GM21423 (cell line): ENCODE measurements around the gene DOCK4.

Experiments
- ATAC-seq: cut with Tn5 transposase; IDR thresholded peaks from one replicate; pipeline ENCODE4 v1.9.1; 2021; ENCODE audit warnings: mild to moderate bottlenecking, moderate library complexity; ENCODE audit not compliant: unreplicated experiment

The DOCK4 gene

DNA sequence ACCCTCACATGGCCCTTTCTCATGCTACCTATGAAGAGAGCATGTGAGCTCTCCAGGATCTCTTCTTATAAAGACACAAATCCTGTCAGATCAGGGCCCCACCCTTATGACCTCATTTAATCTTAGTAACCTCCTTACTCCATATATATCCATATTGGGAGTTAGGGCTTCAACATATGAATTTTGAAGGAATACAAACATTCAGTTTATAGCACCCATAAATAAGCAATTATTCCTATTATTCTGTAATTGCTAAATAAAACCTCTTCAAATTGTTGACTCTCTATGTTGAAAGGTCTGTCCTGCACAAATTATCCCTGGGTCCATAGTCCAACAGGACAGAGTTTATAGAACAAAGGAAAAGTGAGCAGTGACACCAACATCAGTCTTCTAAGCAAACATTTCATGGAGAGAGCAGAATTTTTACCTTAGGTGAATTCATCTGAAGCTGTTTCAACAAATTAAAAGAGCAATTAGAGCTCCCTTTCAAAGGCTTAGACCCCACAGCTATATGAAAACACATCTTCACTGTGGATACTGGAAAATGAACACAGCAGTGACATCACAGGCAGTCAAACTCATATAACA lies 12.2 kb downstream of the DOCK4 start:
- no peak for ATAC-seq

DNA sequence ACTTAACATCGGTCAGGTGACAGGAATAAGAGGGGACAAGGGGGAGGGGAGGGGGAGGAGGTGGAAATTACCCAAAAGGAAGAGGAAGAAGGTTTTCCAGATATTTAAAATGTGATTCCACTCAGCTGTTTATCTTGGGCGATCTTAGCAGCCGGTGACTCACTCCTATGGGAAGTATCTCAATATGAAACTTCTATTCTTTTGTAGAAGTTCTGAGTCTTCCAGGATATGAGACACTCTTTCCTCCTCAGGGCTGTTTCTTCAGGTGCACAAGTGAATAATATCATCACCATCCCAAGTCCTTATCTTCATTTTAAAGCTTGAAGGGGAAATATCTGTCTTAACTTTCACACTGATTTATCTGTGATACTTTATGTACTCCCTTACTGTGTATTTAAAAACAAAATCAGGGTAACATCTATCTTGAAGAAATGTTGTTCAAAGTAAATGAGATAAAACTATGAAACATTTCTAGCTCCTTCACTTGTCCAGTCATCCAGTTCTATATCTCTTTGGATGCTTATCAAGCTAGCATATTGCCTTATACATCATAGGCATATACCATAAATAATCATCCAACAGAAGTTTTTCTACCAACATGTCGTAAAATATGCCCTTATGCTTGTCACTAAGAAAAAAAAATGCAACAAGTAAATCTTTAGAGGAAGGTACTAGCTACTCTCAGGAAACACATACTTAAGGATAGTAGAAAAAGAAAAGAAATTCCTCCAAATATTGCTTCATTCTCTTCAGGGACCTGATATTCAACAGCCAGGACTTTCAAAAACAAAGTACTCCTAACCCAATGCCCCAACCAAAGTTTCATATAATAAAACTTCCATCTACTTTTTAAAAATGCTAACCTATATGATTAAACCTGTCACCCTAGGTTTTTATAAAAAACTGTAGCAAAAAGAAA lies 13.7 kb downstream of the DOCK4 start:
- no peak for ATAC-seq

DNA sequence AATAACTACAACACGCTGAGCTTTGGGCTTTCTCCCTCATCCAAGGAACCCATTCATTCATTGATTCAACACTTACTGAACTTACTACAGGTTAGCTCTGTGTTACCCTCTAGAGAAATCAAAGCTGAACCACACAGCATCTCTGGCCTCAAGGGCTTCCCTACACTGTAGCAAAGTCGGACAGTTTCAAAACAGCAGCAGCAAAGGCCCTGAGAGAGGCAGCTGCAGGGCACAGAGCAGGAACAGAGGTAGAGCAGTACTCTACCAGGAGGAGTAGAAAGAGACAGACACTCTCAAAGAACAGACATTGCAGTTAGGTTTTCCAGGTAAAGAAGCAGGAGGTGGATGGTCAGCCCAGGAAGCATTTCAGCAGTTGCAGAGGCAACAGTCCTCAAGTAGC lies 16.1 kb downstream of the DOCK4 start:
- no peak for ATAC-seq

DNA sequence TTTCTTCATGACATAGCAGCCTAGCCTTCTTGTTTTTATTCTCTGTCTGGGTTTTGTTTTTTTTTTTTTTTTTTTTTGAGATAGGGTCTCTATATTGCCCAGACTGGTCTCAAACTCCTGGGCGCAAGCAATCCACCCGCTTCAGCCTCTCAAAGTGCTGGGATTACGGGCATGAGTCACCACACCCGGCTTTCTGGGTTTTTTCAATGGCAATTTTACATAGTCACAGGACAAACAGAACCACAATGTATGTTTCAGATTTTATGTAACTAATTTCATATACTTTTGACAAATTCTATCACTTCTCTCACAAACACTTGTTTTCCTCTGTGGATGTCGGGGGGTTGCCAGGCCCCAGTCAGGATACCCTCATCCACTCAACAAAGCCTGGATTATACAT lies 16.5 kb downstream of the DOCK4 start:
- ATAC-seq: no peak

DNA sequence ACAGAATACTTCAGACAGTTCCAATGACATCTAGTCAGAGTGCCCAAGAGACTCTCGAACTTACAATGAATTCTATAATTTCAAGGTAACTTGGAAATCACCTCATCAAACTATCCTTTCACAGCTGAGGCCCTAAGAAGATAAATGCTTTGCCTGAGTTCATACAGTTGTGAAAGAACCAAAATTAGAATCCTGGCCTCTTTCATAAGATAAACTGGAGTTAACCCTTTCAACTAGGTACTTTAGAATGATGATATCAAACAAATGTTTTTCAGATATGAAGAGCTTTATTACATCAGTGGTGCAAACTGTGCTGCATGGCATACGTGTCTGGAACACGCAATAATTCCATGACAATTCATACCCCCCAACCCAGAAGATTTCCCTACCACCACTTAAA lies 17.9 kb downstream of the DOCK4 start:
- no peak for ATAC-seq

DNA sequence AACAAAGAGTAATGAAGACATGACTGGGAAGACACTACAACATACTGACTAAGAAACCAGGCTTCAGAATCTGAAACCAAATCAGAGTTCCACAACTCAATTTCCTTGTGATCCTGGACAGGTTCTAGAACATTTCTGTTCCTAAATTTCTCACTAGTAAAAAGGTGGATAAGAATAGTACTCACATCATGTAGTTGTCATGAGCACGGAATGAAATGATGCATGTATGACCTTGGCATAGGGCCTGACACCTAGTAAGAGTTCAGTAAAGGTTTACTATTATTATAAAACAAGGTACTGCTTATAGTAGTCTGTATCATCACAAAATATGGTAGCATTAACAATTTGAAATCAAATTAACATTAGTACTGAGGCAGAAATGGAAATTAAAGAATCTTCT lies 19.9 kb downstream of the DOCK4 start:
- ATAC-seq: no peak

DNA sequence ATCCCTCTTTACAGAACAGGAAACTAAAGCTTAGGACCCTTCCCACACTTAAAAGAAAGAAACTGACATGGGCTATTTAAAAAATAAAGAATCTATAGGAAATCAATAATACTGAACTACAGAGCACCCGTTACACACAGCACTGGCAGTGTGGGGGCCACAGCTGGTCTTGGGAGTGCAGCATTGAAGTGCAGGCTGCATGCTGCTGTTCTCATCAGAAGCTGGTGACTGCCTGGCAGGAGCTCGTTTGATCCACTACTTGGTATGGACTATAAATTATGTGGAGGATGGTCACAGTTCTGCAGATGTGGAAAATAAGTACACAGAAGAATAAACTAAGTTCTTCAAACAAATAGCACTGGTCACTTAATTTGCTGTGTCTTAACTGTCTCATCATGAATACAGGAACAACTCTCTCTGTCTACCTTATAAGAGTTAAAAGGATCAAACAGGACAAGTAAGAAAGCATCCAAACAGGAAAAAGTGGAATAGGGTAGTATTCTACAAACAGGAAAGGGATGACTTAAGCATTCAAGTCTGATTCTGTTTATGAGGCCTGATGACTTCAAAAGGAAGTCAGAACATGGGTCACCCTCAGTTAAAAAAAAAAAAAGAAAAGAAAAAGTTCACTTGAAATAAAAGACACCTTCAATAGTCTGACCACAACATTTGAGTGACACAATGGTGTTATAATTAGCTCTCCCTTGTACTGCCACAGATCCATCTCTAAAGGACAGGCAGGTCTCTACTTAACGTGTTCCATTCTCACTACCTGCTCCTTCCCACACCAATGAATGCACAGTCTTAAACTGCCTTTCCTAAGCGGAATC lies 21.0 kb downstream of the DOCK4 start:
- ATAC-seq: no peak

DNA sequence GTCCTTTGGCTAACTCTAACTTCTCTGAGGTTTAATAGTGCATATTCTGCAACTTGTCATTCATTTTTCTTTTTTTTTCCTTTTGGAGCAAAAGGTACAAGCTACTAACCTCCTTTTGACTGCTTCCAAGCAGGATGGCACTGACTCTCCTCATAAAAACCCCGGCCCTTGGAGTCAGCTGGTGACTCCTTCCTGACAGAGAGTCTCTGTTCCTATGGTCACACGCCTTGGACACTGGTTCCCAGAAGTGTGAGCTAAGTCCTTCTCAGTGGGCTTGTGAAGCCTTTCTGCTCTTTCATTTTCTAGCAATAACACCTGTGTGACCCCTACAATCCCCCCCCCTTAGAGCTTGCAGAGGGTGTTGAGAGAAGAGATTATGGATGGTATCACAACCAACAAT lies 21.7 kb downstream of the DOCK4 start:
- no peak for ATAC-seq

DNA sequence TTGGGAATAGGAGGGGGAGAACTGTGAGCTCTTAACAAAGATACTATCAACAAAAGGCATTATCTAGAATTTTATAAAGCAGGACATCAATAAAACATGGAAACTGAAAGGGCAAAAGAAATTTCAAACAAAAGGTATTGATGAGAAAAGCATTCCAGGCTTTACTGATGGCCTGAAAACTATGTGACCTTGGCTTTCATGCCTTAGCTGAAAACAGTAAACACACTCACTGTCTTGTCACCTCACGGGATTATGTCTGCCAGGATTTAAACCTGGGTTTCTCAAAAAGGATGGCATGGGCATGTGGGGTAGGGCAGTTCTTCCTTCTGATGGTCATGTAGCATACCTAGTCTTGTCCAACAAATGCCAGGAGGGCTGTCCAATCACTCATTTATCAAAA lies 22.9 kb downstream of the DOCK4 start:
- ATAC-seq: no peak

DNA sequence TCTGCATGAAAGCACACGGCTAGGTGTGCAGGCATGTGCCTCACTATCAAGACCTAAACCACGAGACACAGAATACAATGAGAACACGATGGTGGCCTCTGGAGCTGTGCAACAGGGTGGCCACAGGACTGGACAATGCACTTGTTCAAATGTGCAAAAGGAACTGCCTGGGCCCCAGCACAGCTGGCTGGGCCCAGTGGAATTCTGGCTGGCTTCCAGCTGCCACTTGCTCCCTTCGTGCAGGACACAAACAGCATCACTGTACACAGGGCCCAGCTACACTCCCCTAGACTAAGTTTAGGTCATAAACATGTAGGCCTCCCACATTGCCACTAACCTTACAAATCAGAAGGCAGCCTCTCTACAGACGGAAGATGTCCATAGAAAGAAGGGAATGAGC lies 23.4 kb downstream of the DOCK4 start:
- no peak for ATAC-seq

DNA sequence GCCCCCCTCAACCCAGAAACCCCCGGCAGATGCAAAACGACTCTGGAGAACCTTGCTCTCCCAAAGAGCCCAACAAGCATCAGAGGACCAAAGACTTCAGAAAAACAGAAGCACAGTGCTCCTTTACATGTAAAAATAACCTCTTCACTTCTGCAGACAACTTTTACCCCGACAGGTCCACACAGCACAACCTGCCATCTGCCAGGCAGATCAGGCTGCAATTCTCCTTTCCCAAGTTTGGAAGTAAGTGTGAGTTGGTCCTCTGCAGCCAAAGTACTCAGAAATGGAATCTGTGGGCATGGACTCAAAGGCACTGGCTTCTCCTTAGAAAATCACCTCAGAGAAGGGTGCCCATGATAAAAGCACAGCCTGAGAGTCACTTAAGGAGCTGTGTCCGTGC lies 26.0 kb downstream of the DOCK4 start:
- ATAC-seq: no peak

DNA sequence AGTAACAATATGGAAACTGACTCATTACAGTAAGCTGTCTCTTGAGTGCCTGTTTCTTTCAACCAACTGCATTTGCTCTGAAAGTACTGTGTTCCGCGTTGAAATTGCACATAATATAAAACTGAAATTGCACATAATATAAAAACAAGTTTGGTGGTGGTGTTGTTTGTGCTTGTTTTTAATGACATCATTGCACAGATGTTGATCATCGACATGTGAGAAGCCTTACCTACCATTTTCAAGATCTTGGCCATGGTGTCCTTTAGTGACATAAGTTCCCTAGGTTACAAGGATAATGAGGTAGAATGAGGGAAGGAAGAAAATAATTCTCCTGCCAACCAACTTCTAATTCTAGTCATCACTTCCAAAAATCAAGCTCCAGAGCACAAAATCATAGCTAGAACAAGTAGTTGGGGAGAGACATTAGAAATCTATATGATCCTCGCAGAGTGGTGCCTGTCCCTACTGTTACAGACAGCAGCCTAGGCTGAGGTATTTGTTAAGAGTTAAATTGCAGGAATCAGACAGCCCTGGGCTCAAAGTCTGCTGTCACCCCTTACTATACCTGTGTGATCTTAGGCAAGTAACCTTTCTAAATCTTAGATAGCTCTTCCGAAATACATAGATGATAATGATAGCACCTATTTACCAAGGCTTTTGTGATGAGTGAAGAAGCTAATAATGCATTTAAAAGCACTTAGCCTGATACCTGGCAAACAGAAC lies 29.3 kb downstream of the DOCK4 start:
- no peak for ATAC-seq

DNA sequence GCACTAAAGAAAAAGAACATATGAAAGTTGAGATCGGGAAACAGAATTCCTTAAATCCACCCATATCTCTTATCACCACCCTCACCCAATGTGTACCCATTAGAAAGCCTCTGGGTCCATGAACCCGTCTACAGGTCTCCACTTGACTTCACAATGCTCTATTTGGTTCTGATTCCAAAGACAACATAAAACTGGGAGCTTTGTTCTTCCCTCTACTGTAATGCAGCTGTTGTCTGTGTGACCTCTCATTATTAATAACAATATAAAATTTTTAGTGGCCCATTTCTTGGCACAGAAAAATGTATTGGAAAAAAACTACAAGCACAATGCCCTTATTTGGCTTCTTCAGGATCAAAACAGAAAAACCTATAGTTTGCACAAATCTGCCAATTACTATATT lies 30.0 kb downstream of the DOCK4 start:
- ATAC-seq: no peak

DNA sequence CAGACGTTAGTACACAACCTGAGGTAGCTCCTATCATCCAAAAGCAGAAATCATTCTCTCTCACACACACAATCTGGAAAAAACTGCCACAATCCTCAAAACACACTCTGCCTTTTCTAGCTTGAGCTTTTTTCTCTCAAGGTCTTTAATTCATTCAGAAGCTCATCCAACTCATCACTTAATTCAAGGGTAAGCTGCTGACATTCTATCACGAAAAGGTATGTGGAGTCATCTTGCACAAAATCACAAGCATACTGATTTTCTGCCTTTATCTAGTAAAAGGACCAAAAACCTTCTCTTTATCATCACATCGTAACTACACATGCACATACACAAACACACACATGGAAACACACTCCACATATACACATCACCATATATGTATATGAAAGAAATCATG lies 32.0 kb downstream of the DOCK4 start:
- no peak for ATAC-seq

DNA sequence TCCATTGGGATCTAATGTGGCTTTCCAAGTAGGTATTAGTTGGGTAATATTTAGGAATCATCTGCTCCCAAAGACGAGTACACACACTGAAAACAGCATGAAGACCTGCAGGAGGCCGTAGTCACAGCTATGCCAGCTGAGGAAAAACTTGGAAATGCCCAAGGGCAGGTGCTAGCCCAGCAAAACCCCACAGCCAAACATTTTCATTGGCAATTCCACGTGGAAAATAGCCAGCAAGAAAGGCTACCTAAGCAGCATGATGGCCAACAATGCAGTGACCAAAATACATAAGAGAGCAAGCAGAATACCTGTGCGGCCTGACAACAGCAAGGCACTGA lies 32.7 kb downstream of the DOCK4 start:
- no peak for ATAC-seq

DNA sequence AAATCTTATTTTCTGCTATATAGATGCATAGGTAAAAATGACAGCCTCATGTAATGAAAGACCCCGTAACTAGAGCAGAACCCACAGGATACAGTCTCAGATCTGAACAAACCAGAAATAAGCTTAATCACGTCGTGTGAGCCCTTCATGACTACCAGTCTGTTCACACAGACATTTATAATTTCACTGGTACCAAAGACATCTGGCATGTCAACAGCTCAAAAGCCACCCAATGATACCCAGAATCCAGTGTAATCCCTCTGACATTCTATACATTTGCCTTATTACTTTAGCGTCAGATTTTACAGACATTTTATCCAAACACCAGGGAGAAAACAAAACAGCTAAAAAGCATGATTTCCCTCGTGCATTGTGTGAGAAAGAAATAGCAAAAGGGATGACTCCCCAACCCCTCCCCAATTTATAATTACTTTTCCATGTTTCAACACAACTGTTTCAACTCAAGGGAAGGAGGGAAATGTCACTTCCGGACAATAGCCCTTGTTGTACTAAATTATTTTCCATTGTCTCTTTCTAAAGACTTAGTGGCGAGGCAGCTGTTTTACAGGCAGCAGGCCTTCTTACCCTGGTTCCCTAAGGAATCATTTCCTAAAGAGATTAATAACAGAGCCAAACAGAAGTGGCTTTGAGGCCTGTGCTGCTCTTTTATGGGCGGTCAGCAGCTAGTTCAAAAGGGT lies 33.2 kb downstream of the DOCK4 start:
- no peak for ATAC-seq

DNA sequence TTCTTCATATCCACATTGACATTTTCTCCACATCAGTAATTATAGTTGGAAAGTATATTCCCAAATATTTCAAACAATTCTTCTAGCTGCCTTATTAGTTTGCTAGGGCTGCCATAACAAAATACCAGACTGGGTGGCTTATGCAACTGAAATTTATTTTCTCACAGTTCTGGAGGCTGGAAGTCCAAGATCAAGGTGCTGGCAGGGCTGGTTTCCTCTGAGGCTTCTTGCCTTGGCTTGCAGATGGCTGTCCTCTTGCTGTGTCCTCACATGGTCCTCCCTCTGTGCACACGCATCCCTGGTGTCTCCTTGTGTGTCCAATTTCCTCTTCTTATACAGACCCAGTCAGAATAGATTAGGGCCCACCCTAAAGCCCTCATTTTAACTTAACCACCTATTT lies 34.5 kb downstream of the DOCK4 start:
- no peak for ATAC-seq

DNA sequence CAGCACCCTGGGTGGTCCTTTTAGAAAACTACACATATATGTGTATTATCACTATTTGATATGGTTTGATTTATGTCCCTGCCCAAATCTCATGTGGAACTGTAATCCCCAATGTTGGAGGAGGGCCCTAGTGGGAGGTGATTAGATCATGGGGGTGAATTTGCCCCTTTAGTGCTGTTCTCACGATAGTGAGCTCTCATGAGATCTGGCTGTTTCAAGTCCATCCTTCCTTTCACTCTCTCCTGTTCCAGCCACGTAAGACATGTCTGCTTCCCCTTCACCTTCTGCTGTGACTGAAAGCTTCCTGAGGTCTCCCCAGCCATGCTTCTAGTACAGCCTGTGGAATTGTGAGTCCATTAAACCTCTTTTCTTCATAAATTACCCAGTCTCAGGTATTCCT lies 37.3 kb downstream of the DOCK4 start:
- ATAC-seq: no peak

DNA sequence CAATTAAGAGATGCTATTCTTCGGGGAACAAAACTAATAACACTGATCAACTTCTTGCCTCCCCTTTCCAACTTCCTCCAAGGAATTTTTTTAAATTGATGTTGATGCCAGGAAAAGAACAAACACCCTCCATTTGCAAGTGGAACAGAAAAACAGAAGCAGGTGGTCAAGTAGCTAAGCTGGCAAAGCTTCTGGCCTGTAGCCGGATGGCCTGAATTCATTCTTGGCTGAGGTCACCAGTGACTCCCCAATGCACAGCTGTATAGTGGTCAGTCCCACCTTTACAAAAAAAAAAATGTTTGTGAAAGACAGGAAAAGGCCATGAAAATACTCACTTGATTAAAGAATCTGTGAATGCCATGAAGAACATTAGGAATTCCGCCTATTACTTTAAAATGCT lies 39.1 kb downstream of the DOCK4 start:
- ATAC-seq: no peak

DNA sequence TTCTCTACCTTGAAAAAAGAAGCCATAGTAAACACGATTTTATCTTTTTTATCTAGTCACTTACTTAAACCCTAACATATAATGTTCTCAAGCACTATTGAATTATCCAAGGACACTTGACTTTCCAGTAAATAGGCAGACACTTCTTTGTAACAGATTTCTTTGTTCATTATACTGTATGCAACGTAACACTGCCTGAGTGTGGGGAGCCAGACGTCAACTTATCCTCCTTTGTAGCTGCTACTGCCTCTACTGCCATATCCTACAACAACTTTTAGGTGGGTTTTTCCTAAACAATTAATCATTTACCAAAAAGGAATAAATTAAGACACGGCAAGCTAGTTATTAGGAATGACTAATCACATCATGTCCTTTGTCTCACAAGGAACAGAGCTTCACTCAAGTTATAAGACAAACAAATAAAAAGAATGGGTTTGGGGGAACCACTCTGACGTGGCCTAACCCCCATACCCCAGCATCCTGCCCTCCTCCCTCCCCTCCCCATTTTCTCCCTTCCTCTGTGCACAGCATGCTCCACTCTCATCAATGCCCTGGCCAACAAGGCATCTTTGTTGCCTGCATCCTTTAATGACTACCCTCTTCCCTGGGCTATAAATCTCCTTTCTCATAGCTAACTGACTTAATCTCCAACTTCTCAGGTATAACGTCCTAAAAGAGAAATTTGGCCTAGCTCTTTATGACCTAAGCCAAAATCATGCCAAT lies 43.3 kb downstream of the DOCK4 start:
- ATAC-seq: no peak
